NCI-H2171 treated with DMSO at 0.1 percent for 48 hours (cell line): Measurements from ENCODE around the gene PAXX.
A peak's percentile ranks its signal among the peaks of the same experiment; 100 is the strongest.

Experiments
- DNase-seq: peaks from one replicate; lab custom pipeline; 2025; lab: John Stamatoyannopoulos, UW

PAXX gene

GRCh38 chr9:137018761-137019559 is 26.7 kb downstream of the PAXX start:
- DNase-seq, result no peak

DNA sequence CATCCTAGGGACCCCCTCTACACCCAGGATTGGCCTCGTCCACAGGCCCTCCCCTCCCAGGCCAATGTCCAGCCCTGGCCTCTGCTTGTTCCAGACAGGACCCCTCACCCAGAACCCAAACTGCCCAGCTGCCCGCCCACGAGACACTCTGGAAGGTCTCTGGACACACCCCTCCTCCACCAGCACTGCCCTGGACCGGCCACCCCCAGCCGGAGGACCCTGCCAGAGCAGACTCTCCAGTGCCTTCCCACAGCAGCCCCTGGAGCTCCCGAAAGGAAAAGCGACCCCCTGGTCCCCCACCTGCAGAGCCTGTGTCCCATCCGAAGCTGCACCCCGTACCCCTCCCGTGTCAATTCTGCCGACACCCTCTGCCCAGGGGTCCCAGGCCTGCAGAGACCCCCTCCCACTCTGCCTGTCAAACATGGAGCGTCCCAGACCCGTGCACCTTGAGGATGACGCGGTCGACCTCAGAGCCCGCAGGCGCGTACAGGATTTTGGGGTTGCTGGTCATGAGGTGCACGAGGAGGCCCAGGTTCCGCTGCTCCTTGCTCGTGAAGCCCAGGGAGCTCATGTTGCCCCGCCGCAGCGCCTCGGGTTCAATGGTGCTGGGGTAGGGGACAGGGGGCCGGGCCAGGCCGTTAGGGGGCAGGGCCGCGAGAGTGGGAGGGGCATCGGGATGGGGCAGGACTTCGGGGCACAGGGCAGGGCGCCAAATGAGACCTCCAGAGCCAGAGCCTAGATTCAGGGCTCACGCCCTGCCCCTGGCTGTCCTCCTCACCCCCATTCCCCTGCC is 27.9 kb downstream of the PAXX start:
- no peak for DNase-seq

- no peak for DNase-seq
Measured at GRCh38 chr9:137020771-137021567, 28.7 kb downstream of the PAXX start.

DNA sequence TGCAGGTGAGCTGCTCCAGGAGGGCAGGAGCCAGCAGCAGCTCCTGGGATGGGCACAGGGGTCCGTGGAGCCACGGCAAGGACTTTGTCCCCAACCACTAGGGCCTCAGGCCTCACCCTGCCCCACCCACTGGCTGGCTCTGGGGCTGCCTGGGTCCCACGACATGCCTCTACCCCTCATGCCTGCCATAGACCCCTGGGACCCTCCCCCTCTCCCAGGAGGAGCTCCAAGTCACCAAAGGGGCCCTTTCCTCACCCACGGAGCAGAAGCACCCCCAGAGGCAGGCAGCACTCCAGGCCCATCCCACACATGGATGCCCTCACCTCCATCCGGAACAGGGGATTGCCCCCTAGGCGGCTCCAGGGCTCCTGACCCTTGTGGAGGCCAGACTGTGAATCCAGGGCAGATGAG is 29.4 kb downstream of the PAXX start:
- no peak for DNase-seq

DNA sequence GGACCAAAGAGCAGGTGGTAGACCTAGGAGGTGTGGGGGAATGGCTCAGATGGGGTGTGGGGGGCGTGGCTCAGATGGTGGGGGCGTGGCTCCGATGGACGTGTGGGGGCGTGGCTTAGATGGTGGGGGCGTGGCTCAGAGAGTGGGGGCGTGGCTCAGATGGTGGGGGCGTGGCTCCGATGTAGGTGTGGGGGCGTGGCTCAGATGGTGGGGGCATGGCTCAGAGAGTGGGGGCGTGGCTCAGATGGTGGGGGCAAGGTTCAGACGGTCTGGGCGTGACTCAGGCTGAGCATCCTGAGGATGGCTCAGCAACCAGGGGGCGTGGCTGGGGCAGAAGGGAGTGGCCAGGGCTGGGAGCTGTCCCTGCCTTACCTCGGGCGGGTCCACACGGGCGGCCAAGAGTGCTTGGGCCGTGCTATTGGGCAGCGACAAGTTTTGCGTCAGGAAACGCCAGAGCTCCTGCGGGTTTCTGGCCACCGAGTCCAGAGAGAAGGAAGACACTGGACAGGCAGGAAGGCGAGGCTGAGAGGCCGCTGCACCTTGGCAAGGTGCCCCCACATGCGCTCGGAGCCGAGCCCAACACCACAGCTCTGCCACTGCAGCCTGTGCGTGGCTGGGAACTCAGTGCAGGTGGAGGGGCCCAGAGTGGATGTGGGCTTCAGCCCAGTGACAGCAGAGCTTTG is 29.9 kb downstream of the PAXX start:
- peak; percentile 20 for DNase-seq

- no peak for DNase-seq
Measured at GRCh38 chr9:137022662-137023008, 30.4 kb downstream of the PAXX start.

- no peak for DNase-seq
Measured at GRCh38 chr9:137023157-137023556, 30.9 kb downstream of the PAXX start.

- DNase-seq, result no peak
Measured at GRCh38 chr9:137023583-137023991, 31.4 kb downstream of the PAXX start.

DNA sequence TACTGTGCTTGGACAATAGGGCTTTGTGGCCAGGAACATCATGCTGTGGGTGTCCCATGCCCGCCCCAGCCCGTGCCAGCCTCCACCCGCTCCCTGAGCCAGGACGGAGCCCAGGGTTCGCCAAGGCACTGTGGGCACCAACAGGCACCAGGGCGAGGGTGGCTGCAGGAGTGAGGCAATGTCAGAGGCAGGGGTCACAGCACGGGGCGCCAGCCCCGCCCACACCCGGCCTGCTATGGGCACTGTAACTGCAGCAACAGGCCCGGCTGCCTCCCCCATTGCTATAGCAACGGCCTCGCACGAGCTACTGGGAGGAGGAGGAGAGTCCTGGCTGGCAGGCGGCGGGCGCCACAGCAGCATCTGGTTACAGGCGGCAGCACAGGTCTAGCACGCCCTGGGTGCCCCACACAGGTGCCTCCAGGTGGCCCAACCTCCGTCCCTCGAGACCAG is 33.3 kb downstream of the PAXX start:
- peak; percentile 99 for DNase-seq

DNA sequence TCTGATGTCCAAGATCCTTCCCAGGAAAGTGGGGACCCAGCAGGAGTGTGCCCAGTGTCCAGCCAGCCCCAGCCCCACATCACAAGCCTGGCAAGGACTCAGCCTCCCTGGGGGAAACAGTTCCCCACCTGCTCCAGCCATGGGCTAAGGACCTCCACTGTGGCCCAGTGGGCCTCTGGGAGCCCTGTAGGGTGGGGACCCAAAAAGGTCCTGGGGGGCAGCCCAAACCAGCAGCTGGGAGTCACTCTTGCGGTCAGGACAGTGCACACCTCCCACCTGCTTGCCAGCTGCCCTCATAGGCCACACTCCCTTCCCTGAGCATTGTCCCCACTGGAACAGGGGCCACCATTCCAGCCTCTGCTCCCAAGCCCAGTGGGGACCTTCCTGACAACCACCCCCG is 34.2 kb downstream of the PAXX start:
- no peak for DNase-seq

GRCh38 chr9:137026828-137027227 is 34.6 kb downstream of the PAXX start:
- DNase-seq, result peak; percentile 34

- DNase-seq, result no peak
Measured at GRCh38 chr9:137027369-137028262, 35.4 kb downstream of the PAXX start, which contains the start of gene ABCA2. ABCA2 (minus strand) TSS chr9:137028237; CDS start chr9:137028140, 97 bp downstream.

DNA sequence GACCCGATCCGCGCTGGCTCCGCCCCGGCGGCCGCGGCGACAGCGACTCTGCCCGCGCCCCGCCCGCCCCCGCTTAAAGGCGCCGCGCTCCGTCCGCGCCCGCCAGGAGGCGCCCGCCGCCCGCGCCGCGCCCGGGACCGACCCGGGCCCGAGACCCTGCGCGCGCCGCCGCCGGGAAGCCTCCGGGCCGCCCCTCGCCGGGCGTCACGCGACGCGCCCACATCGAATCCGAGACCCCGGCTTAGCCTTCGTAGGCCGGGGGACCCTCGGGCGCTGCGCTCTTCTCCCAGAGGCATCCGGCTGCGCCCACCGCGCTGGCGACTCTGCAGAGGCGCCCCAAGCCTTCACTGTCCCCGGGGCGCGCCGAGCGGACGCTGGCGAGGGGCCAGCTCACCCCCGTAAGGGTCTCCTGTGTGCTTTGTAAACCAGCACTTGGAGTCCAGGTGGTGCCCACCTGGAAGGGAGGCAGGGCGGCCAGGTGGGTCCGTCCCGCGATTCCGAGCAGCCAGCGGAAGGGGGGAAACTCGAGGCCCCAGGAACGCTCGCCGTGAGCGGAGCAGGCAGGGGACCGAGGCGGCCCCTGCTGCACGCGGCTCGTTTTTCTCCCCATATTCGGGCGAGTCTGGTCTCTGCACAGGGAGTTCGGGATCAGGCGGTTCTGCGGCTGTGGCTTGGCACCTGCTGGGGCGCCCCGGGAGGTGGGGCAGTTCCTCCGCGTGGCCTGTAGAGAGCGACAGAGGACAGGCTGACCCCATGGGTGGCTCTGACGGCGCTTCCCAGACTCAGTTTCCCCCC is 36.2 kb downstream of the PAXX start:
- peak; percentile 69 for DNase-seq

GRCh38 chr9:137029058-137029936 is 37.1 kb downstream of the PAXX start:
- peak; percentile 40 for DNase-seq

DNA sequence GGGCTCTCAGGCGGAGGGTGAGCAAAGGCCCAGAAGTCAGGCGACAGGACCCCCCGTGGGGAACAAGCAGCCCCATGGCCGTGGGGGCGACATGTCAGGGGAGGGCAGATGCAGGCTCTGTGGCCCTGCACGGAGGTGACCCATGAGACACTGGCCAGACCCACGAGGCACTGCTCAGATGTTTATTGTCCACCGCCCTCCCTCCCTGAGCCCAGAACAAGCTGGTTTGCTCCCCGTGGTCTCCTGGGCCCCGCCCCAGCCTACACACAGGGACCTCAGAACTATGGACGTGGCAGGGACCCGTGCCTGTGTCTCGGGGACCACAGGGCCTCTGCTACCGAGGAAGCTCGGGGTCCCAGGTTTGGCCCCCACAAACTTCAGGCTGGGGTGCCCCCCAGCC is 37.8 kb downstream of the PAXX start:
- DNase-seq, result no peak

- no peak for DNase-seq
Measured at GRCh38 chr9:137030538-137031527, 38.6 kb downstream of the PAXX start.

- peak; percentile 73 for DNase-seq
Measured at GRCh38 chr9:137031904-137032640, 39.9 kb downstream of the PAXX start, which contains the start of gene FUT7. FUT7 (minus strand) TSS chr9:137032088; CDS start chr9:137031991, 97 bp downstream.
